SU-DHL-6 (cell line): ENCODE results near the gene ADAMTS16.

Experiments used
- H2AFZ ChIP-seq: fragments of 200-600 bp; sonication (generic); 2 replicates; pipeline ENCODE4 v1.6.1; 2014; ENCODE audit warnings: low read depth, mild to moderate bottlenecking, moderate library complexity, mixed read lengths, antibody characterized with exemption, low read length; ENCODE audit not compliant: severe bottlenecking
- H3F3A ChIP-seq: fragments of 200-600 bp; shearing (Covaris generic); 2 replicates; pipeline ENCODE4 v1.6.0; 2016; ENCODE audit warnings: antibody characterized with exemption, mild to moderate bottlenecking; ENCODE audit not compliant: insufficient read depth
- H3K27ac ChIP-seq: fragments of 200-600 bp; sonication (generic); 2 replicates; pipeline ENCODE4 v1.5.1; 2016; ENCODE audit warnings: low read depth, mild to moderate bottlenecking, low read length, moderate library complexity, mixed read lengths
- H3K27me3 ChIP-seq: fragments of 200-600 bp; sonication (generic), shearing (Covaris generic); 2 replicates; pipeline ENCODE4 v1.6.0; 2014; ENCODE audit warnings: mild to moderate bottlenecking, low read length
- H3K36me3 ChIP-seq: fragments of 200-600 bp; sonication (generic); 2 replicates; pipeline ENCODE4 v1.6.1; 2014; ENCODE audit warnings: mild to moderate bottlenecking, low read length, mixed read lengths
- H3K4me2 ChIP-seq: fragments of 300-600, 200-600 bp; shearing (Covaris generic), sonication (generic); 2 replicates; pipeline ENCODE4 v1.6.0; 2014; ENCODE audit warnings: low read length, low read depth, mild to moderate bottlenecking; ENCODE audit not compliant: poor library complexity, severe bottlenecking
- H3K4me3 ChIP-seq: fragments of 200-600 bp; sonication (generic); 2 replicates; pipeline ENCODE4 v1.5.1; 2014; ENCODE audit warnings: antibody characterized with exemption, low read length, mild to moderate bottlenecking, mixed read lengths; ENCODE audit not compliant: insufficient read depth, poor library complexity, severe bottlenecking
- H3K79me2 ChIP-seq: fragments of 200-600 bp; sonication (generic); 2 replicates; pipeline ENCODE4 v1.6.1; 2014; ENCODE audit warnings: mild to moderate bottlenecking, low read length, moderate library complexity; ENCODE audit not compliant: insufficient read depth
- H3K9ac ChIP-seq: fragments of 200-600 bp; sonication (generic); 2 replicates; pipeline ENCODE4 v1.7.0; 2014; ENCODE audit warnings: mild to moderate bottlenecking, low read length
- H3K9me2 ChIP-seq: fragments of 200-600 bp; sonication (generic); replicated peaks from 2 replicates; pipeline ENCODE4 v1.6.1; 2014; ENCODE audit warnings: low read length; ENCODE audit not compliant: insufficient read depth
- H3K9me3 ChIP-seq: fragments of 200-600 bp; sonication (generic); 2 replicates; pipeline ENCODE4 v1.6.1; 2014; ENCODE audit warnings: low read length, mixed read lengths; ENCODE audit not compliant: insufficient read depth
- H4K20me1 ChIP-seq: fragments of 200-600 bp; sonication (generic); 2 replicates; pipeline ENCODE4 v1.6.1; 2014; ENCODE audit warnings: low read depth, mild to moderate bottlenecking, antibody characterized with exemption, low read length, moderate library complexity, mixed read lengths
- EZH2phosphoT487 ChIP-seq: fragments of 200-600 bp; sonication (generic), shearing (Covaris generic); conservative IDR thresholded peaks from 2 replicates; pipeline ENCODE4 v1.6.1; 2018; ENCODE audit warnings: mild to moderate bottlenecking, antibody characterized with exemption, low read length, moderate library complexity, mixed read lengths
- TF ChIP-seq, protein P1 (sequence below): fragments of 200-600 bp; sonication (generic); IDR thresholded peaks from one replicate; pipeline ENCODE4 v1.5.1; 2017; ENCODE audit warnings: antibody characterized with exemption, mild to moderate bottlenecking, low read length, moderate library complexity; ENCODE audit not compliant: insufficient read depth, poor library complexity, severe bottlenecking

ADAMTS16 gene

DNA sequence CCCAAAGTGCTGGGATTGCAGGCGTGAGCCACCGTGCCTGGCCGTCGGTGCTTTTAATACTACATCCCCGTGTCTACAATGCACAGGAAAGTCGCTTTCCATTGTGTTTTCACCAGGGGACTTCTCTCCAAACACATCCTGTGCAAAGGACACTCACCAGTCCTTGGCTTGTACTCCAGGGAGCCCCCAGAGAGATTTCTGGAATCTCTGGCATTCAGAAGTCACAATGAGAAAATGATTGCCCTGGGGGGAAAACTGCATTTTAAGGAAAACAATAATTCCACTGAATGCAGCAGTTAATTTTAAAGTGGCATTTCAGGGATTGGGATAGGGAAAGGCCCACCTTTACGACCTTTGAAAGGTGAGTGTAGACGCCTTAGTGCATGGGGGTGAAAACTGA, 112.0 kb downstream of the ADAMTS16 start:
- H3K4me3 ChIP-seq = no peak overlapping the region
- H3K4me2 ChIP-seq = no peak overlapping the region

GRCh38 chr5:5257353-5257752, 117.2 kb downstream of the ADAMTS16 start:
- H3K9me3 ChIP-seq = no peaks in the 10 kb centered on the region
- H4K20me1 ChIP-seq = no peaks in the 10 kb centered on the region
- no peaks in the 10 kb centered on the region for H3K27me3 ChIP-seq
- H3K36me3 ChIP-seq = 0 out of 2 replicates have a peak, but pooled peaks cover 4% of the 10 kb centered on the region
- no peak overlapping the region for H3K27ac ChIP-seq
- no peak overlapping the region for H3K4me2 ChIP-seq
- TF ChIP-seq, protein P1, sequence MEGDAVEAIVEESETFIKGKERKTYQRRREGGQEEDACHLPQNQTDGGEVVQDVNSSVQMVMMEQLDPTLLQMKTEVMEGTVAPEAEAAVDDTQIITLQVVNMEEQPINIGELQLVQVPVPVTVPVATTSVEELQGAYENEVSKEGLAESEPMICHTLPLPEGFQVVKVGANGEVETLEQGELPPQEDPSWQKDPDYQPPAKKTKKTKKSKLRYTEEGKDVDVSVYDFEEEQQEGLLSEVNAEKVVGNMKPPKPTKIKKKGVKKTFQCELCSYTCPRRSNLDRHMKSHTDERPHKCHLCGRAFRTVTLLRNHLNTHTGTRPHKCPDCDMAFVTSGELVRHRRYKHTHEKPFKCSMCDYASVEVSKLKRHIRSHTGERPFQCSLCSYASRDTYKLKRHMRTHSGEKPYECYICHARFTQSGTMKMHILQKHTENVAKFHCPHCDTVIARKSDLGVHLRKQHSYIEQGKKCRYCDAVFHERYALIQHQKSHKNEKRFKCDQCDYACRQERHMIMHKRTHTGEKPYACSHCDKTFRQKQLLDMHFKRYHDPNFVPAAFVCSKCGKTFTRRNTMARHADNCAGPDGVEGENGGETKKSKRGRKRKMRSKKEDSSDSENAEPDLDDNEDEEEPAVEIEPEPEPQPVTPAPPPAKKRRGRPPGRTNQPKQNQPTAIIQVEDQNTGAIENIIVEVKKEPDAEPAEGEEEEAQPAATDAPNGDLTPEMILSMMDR = no peak
- no peak for TF ChIP-seq EZH2phosphoT487
- no peaks in the 10 kb centered on the region for H3F3A ChIP-seq
- no peaks in the 10 kb centered on the region for H3K79me2 ChIP-seq
- no peaks in the 10 kb centered on the region for H3K9me2 ChIP-seq
- no peak overlapping the region for H2AFZ ChIP-seq
- H3K4me3 ChIP-seq = no peak overlapping the region
- H3K9ac ChIP-seq = no peak overlapping the region

More for the DNA sequence above, 112.0 kb downstream of the ADAMTS16 start:
- Histone ChIP-seq H3K27ac (no peak overlapping the region), H4K20me1 (no peaks in the 10 kb centered on the region), H2AFZ (no peak overlapping the region), H3K9me2 (no peaks in the 10 kb centered on the region), H3K9me3 (no peaks in the 10 kb centered on the region), H3K27me3 (no peaks in the 10 kb centered on the region), H3K36me3 (0 out of 2 replicates have a peak, but pooled peaks cover 4% of the 10 kb centered on the region), H3K9ac (no peak overlapping the region), H3F3A (no peaks in the 10 kb centered on the region), H3K79me2 (no peaks in the 10 kb centered on the region)
- no peak for TF ChIP-seq EZH2phosphoT487
- TF ChIP-seq, protein P1 = no peak

DNA sequence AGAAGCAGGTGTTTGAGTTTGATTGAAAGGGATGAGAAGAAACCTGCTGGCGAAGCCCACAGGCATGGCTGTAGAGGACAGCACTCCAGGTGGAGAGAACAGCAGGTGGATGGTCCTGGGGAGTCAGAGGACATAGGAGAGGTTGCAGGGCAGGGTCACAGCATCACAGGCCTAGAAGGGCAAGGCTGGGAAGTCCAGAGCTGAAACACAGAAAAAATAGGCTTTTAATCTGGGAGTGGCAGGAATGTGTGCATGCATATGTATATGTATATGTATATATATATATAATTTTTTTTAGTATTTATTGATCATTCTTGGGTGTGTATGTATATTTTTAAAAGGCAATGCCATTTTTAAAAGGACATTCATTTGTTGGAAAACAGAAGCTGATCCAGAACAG, 118.4 kb downstream of the ADAMTS16 start:
- Histone ChIP-seq H3K9ac (no peak overlapping the region), H3K9me3 (no peaks in the 10 kb centered on the region), H3K79me2 (no peaks in the 10 kb centered on the region), H4K20me1 (no peaks in the 10 kb centered on the region), H3F3A (no peaks in the 10 kb centered on the region), H3K27me3 (no peaks in the 10 kb centered on the region), H3K9me2 (no peaks in the 10 kb centered on the region), H3K4me2 (no peak overlapping the region), H3K4me3 (no peak overlapping the region), H3K27ac (no peak overlapping the region), H2AFZ (no peak overlapping the region), H3K36me3 (0 out of 2 replicates have a peak, but pooled peaks cover 4% of the 10 kb centered on the region)
- TF ChIP-seq, protein P1 = no peak
- no peak for TF ChIP-seq EZH2phosphoT487

DNA sequence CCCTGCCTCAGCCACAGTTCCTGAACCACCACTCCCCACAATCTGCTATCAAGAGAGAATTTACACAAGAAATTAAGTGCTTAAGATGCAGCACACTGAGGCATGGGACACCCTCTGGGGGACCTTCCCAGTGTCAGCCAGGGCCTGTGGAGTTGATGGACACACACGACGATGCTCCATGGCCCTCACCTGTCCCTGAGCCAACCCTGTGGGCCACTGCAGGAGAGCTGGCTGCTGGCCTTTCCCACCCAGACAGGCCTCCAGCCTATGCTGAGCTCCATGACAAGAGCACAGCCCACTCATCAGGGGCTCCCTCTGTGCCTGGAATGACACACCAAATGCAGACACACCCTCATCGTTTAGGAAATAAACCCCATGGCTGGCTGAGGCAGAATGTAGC, 124.6 kb downstream of the ADAMTS16 start:
- no peak overlapping the region for H2AFZ ChIP-seq
- TF ChIP-seq, protein P1 = no peak
- no peak for TF ChIP-seq EZH2phosphoT487
- no peaks in the 10 kb centered on the region for H3K79me2 ChIP-seq

More for the DNA sequence above, 124.6 kb downstream of the ADAMTS16 start:
- Histone ChIP-seq H3K27ac (no peak overlapping the region), H3K9ac (no peak overlapping the region), H3K4me2 (no peak overlapping the region), H3K9me3 (no peaks in the 10 kb centered on the region), H3K9me2 (no peaks in the 10 kb centered on the region), H3K27me3 (no peaks in the 10 kb centered on the region), H3F3A (no peaks in the 10 kb centered on the region), H4K20me1 (no peaks in the 10 kb centered on the region), H3K36me3 (no peaks in the 10 kb centered on the region), H3K4me3 (no peak overlapping the region)
